ENCODE measurements around the gene SAXO2.
"Not testable (repeated sequence)": the region's sequence is repeated elsewhere in the genome, so short reads cannot be mapped to it uniquely, and the experiment has no call there.

Gene SAXO2

GRCh38 chr15:82313951-82314768 lies 51.5 kb downstream of the SAXO2 start:
- H3K9me3 Mint-ChIP-seq; H3K27ac Mint-ChIP-seq; H3K36me3 Mint-ChIP-seq (ENCODE audit: low read depth); DNase-seq (ENCODE audit: low spot score); H3K27me3 Mint-ChIP-seq (ENCODE audit: low read depth); H3K4me1 Mint-ChIP-seq (ENCODE audit: low read depth); H3K4me3 Mint-ChIP-seq: not testable (repeated sequence)

- H3K4me1 Mint-ChIP-seq (ENCODE audit: low read depth) = no peaks in the 10 kb centered on the region
- no peak for DNase-seq (ENCODE audit: low spot score)
- H3K27ac Mint-ChIP-seq = no peak overlapping the region
- H3K36me3 Mint-ChIP-seq (ENCODE audit: low read depth) = no peaks in the 10 kb centered on the region
- no peaks in the 10 kb centered on the region for H3K9me3 Mint-ChIP-seq
- H3K27me3 Mint-ChIP-seq (ENCODE audit: low read depth) = peaks cover 9% of the 10 kb centered on the region
- H3K4me3 Mint-ChIP-seq = no peak overlapping the region
These were observed 52.3 kb downstream of the SAXO2 start for GRCh38 chr15:82314769-82315518.

GRCh38 chr15:82315519-82316246 lies 53.1 kb downstream of the SAXO2 start:
- no peak overlapping the region for H3K27ac Mint-ChIP-seq
- no peak overlapping the region for H3K4me3 Mint-ChIP-seq
- H3K27me3 Mint-ChIP-seq (ENCODE audit: low read depth) = peaks cover 4% of the 10 kb centered on the region
- no peaks in the 10 kb centered on the region for H3K36me3 Mint-ChIP-seq (ENCODE audit: low read depth)
- no peak for DNase-seq (ENCODE audit: low spot score)
- H3K4me1 Mint-ChIP-seq (ENCODE audit: low read depth) = no peaks in the 10 kb centered on the region
- no peaks in the 10 kb centered on the region for H3K9me3 Mint-ChIP-seq

GRCh38 chr15:82316247-82317090 lies 53.9 kb downstream of the SAXO2 start:
- H3K36me3 Mint-ChIP-seq (ENCODE audit: low read depth); DNase-seq (ENCODE audit: low spot score); H3K4me1 Mint-ChIP-seq (ENCODE audit: low read depth); H3K4me3 Mint-ChIP-seq; H3K27me3 Mint-ChIP-seq (ENCODE audit: low read depth); H3K27ac Mint-ChIP-seq; H3K9me3 Mint-ChIP-seq: not testable (repeated sequence)

GRCh38 chr15:82317091-82317489 lies 54.5 kb downstream of the SAXO2 start:
- Mint-ChIP-seq H3K27ac (no peak overlapping the region), H3K9me3 (no peaks in the 10 kb centered on the region), H3K4me3 (no peak overlapping the region), H3K27me3 (ENCODE audit: low read depth) (no peaks in the 10 kb centered on the region), H3K36me3 (ENCODE audit: low read depth) (no peaks in the 10 kb centered on the region), H3K4me1 (ENCODE audit: low read depth) (no peaks in the 10 kb centered on the region)
- DNase-seq (ENCODE audit: low spot score) = no peak

GRCh38 chr15:82317516-82317915 lies 54.9 kb downstream of the SAXO2 start:
- not testable (repeated sequence) for H3K36me3 Mint-ChIP-seq (ENCODE audit: low read depth); H3K4me1 Mint-ChIP-seq (ENCODE audit: low read depth); H3K27ac Mint-ChIP-seq; DNase-seq (ENCODE audit: low spot score); H3K9me3 Mint-ChIP-seq; H3K27me3 Mint-ChIP-seq (ENCODE audit: low read depth); H3K4me3 Mint-ChIP-seq

GRCh38 chr15:82318281-82318680 lies 55.7 kb downstream of the SAXO2 start:
- H3K4me1 Mint-ChIP-seq (ENCODE audit: low read depth); H3K27ac Mint-ChIP-seq; H3K9me3 Mint-ChIP-seq; DNase-seq (ENCODE audit: low spot score); H3K27me3 Mint-ChIP-seq (ENCODE audit: low read depth); H3K4me3 Mint-ChIP-seq; H3K36me3 Mint-ChIP-seq (ENCODE audit: low read depth): not testable (repeated sequence)

GRCh38 chr15:82319522-82320278 lies 57.1 kb downstream of the SAXO2 start:
- not testable (repeated sequence) for H3K4me3 Mint-ChIP-seq; H3K36me3 Mint-ChIP-seq (ENCODE audit: low read depth); H3K27me3 Mint-ChIP-seq (ENCODE audit: low read depth); H3K9me3 Mint-ChIP-seq; DNase-seq (ENCODE audit: low spot score); H3K27ac Mint-ChIP-seq; H3K4me1 Mint-ChIP-seq (ENCODE audit: low read depth)

GRCh38 chr15:82320861-82321260 lies 58.2 kb downstream of the SAXO2 start:
- not testable (repeated sequence) for H3K9me3 Mint-ChIP-seq; H3K4me1 Mint-ChIP-seq (ENCODE audit: low read depth); H3K27ac Mint-ChIP-seq; H3K36me3 Mint-ChIP-seq (ENCODE audit: low read depth); DNase-seq (ENCODE audit: low spot score); H3K27me3 Mint-ChIP-seq (ENCODE audit: low read depth); H3K4me3 Mint-ChIP-seq

- not testable (repeated sequence) for H3K27me3 Mint-ChIP-seq (ENCODE audit: low read depth)
These were observed 59.9 kb downstream of the SAXO2 start for GRCh38 chr15:82322488-82322887.

GRCh38 chr15:82324831-82325230 lies 62.2 kb downstream of the SAXO2 start:
- not testable (repeated sequence) for H3K4me1 Mint-ChIP-seq (ENCODE audit: low read depth); DNase-seq (ENCODE audit: low spot score); H3K9me3 Mint-ChIP-seq; H3K27me3 Mint-ChIP-seq (ENCODE audit: low read depth); H3K36me3 Mint-ChIP-seq (ENCODE audit: low read depth); H3K4me3 Mint-ChIP-seq; H3K27ac Mint-ChIP-seq

More at GRCh38 chr15:82322488-82322887, 59.9 kb downstream of the SAXO2 start:
- not testable (repeated sequence) for H3K27ac Mint-ChIP-seq; DNase-seq (ENCODE audit: low spot score); H3K4me3 Mint-ChIP-seq; H3K9me3 Mint-ChIP-seq; H3K36me3 Mint-ChIP-seq (ENCODE audit: low read depth); H3K4me1 Mint-ChIP-seq (ENCODE audit: low read depth)

- H3K9me3 Mint-ChIP-seq; H3K36me3 Mint-ChIP-seq (ENCODE audit: low read depth); DNase-seq (ENCODE audit: low spot score); H3K4me1 Mint-ChIP-seq (ENCODE audit: low read depth); H3K4me3 Mint-ChIP-seq; H3K27ac Mint-ChIP-seq; H3K27me3 Mint-ChIP-seq (ENCODE audit: low read depth): not testable (repeated sequence)
These were observed 63.0 kb downstream of the SAXO2 start for GRCh38 chr15:82325646-82326045.

GRCh38 chr15:82326896-82327295 lies 64.3 kb downstream of the SAXO2 start:
- not testable (repeated sequence) for H3K9me3 Mint-ChIP-seq; H3K4me3 Mint-ChIP-seq; H3K36me3 Mint-ChIP-seq (ENCODE audit: low read depth); H3K27ac Mint-ChIP-seq; H3K27me3 Mint-ChIP-seq (ENCODE audit: low read depth); H3K4me1 Mint-ChIP-seq (ENCODE audit: low read depth); DNase-seq (ENCODE audit: low spot score)
